ENCODE results near the gene PTPRJ.
A peak's percentile ranks its signal among the peaks of the same experiment; 100 is the strongest.
"Not testable (repeated sequence)": the region's sequence is repeated elsewhere in the genome, so short reads cannot be mapped to it uniquely, and the experiment has no call there.

PTPRJ gene

DNA sequence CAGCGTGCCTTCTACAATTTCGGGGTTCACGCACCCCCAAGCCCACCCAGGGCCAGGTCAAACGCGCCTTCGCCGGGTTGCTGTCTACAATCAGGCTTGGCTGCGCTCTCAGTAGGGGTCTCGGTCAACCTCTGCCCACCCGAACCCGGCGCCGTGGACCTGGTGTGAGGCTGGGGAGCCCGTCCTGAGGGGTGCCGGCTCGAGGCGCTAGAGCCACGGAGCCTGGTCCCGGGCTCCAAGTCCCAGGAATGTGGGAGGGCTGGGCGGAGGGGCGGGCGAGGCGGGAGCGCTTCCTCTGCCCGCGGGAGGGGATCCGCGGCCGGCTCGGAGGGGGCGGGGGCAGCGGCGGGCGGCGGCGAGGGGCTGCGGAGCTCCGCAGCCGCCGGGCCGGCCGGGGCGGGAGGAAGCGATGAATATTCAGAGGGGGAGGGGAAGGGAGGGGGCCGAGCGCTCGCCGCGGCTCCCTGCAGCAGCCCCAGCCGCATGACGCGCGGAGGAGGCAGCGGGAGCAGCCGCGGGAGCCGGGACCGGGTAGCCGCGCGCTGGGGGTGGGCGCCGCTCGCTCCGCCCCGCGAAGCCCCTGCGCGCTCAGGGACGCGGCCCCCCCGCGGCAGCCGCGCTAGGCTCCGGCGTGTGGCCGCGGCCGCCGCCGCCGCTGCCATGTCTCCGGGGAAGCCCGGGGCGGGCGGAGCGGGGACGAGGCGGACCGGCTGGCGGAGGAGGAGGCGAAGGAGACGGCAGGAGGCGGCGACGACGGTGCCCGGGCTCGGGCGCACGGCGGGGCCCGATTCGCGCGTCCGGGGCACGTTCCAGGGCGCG lies at the start of gene PTPRJ:
Gene PTPRJ, plus strand, starts transcription at position 472 of the 819 bp plus-strand sequence. CDS start 354 bp downstream, outside the sequence.
- no peak for DNase-seq (ENCODE audit: low read depth in 2 of 2)

DNA sequence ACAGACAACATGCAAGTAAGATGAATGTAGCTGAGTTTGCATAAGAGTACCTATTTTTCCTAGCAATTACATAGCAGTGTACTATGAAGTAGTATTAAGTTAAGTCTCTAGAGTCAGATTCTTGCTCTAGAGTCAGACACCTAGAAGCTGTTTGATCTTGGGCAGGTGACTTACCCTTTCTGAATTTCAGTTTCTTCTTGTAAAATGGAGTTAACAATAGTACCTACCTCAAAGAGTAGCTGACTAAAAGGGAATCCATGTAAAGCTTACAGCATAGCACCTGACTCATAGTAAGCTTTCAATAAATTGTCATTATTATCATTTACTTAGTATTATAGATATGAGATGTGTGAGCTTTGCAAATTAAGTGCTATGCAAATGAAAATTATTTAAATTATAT lies 47.8 kb upstream of the PTPRJ start:
- DNase-seq (ENCODE audit: low read depth in 2 of 2), result no peak

DNA sequence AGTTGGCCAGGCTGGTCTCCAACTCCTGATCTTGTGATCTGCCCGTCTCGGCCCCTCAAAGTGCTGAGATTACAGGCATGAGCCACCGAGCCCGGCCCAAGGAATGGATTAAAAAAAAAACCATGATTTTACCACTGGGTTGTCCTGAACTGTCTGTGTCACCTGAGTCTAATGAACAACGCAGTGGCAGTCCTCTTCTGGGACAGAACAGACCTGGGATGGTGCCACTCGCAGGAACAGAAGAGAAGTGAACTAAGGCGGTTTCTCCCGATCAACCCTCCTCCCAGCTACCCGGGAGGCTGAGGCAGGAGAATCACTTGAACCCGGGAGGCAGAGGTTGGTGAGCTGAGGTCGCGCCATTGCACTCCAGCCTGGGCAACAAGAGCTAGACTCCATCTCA lies 46.6 kb upstream of the PTPRJ start:
- not testable (repeated sequence) for DNase-seq (ENCODE audit: low read depth in 2 of 2)

DNA sequence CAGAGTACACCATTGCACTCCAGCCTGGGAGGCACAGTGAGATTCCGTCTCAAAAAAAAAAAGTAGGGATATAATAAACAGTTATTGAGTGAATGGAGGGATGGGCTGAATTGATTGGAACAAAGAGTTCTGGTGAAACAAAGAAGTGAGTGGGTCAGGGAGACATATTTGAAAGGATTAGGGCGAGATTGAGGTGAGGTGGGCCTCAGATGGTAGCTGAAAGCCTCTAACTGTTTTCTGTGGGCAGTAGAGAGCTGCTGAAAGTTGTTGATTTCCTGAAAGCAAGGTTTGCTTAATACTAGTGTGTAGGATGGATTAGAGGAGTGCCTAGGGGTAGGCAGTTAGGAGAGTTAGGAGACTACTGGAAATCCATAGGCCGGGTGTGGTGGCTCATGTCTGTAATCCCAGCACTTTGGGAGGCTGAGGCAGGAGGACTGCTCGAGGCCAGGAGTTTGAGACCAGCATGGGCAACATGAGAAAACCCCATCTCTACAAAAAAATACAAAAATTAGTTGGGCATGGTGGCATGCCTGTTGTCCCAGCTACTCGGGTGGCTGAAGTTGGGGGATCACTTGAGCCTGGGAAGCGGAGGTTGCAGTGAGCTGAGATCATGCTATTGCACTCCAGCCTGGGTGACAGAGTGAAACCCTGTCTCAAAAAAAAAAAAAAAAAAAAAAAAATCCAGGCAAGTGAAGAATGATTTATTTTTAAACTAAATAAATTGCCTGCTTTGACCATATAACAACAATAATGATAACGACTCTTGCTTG lies 41.4 kb upstream of the PTPRJ start:
- DNase-seq (ENCODE audit: low read depth in 2 of 2), result no peak

DNA sequence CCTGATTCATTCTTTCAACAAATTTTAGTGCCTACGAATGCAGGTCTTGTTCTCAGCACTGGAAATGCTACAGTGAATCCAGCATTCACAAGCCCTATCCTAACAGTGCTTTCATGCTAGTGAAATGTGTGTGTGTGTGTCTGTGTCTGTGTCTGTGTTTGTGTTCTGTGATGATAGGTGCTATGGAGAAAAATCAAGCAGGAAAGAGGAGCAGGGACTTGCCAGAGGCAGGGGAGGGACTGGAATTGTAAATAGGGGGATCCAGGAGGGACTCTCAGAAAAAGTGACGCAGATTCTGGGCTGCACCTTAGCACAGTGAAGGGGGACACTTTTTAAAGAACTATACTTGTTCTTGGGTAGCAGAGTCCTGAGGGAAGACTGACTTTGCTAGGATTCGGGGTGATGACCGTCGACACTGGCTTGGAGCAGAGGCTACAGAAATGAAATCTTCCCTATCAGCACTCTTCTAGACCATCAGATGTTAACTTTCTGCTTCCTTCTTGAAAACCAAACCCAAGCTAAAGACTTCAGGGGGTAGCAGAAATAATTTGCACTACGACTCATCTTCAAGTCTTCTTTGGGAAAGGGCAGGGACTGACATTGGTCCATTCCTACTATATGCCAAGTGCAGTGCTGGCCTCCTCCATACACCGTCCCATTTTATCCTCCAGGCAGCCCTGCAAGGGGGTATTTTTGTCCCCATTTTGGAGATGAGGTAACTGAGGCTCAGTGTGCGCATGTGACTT lies 39.3 kb upstream of the PTPRJ start:
- DNase-seq (ENCODE audit: low read depth in 2 of 2), result no peak

DNA sequence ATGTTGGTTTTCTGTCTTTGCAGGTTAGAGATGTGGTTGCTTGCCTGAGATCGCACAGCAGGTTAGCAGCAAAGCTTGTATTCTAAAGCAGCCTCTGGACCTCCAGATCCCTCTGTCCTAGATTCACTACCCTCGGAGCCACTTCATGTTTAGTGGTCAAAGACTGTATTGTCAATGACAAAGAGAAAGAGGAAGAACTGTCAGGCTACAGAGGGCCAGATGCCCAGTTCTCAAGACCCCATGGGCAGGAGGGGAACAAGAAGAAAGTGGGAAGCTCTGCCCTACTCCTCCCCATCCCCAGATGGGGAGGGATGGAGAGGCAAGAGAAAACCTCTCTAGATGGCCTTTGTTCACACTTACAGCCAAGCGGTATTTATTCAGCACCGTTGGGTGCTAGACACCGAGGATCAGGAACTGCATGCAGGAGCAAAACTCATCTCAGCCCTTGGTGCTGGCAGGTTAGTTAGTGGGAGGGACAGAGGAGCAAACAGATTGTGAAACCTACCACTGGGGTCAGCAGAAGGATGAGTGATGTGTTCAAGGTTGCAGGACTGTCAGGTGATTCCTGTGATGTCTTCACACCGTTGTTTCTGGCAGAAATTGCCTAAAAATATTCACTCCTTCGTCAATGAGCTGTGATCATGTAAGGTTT lies 38.3 kb upstream of the PTPRJ start:
- DNase-seq (ENCODE audit: low read depth in 2 of 2), result no peak

DNA sequence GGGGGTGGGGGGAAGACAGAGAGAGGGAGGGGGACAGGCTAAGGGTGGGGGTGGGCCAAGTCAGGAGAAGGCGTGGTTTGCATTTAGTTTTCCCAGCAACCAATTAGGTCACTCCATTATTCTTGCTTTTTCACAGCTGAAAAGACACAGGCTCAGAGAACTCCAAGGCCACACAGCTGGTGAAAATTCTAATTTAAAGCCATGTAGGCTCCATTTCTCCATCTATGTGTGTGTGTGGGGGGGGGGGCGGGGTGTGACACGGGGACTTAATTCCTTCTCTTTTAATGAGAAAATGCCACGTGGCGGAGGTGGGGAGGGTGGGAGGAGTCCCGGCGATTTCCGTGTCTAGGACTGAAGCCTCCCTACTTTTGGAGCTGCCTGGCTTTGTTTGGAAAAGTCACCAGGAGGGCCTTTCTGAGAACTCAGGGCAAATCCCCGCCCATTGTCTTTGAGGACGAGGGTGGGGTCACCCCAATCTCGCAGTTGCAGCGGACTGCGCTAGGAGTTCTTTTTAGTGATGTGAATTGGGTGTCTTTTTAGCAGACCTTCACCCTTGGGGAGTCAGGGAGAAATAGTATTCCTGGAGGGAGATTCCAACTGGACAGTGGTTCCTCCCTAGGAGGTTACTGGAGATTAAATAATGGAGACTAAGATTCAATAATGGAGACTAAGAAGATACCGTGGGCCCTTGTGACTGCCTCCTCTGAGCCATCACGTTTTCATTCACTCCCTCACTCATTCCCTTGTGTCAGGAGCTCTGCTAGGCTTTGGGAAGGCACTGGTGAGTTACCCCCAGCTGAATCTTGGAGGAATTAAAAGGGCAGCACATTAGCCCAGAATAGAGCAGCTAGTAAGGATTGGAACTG lies 36.4 kb upstream of the PTPRJ start:
- no peak for DNase-seq (ENCODE audit: low read depth in 2 of 2)

DNA sequence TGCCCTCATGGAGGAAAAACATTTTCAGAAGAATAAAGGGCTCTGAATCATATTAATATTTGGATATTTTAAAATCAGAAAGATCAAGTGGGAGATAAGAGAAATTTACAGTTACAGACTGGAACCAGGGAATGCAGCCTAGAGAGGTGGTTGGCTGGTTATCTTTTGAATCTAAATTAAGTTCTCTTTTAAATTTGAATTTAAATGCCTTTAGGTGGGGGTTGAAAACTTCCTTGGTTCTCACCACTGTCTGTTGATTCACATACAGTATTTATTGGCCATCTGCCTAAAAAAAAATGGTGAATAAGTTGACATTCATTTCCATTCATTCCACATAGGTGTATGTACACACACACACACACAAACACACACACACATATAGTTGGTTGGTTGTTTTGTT lies 35.7 kb upstream of the PTPRJ start:
- no peak for DNase-seq (ENCODE audit: low read depth in 2 of 2)

DNA sequence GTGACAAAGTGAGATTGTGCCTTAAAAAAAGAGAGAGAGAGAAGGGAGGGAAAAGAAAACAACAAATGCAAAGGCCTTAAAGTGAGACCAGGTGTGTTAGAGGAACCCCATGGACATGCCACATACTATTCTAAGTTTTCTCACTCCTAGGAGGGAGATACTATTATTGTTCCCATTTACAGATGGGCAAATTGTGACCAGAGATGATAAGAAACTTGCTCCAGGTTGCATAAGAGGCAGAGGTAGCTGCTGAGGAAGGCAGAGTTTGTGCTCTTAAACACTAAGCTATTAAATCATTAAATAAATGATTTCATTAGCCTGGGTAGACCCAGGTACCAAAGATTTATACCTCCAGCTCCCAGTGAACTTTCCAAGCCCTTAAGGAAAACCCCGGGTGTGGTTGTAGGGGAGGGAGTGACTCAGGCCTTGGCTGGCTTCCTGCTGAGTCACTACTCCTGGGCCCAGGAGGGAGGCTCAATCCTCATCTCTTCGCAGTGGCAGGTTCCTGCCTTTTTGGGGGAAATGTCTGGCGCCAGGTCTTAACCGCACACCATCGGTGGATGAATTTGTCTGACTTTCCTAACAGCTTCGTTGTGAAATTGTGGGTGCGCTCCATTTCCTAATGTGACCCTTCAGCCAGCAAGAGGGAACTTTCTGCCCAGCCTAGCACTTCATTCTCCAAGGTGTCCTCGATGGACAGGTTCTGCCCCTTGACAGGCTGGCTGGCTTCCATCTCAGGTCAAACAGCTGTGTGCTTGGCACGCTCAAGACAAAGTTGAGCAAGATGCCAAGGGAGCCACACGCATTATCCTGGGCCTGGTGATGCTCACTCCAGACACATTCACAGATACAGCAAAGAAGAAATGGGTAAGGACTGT lies 33.4 kb upstream of the PTPRJ start:
- peak; percentile 81 to 84 for DNase-seq (ENCODE audit: low read depth in 2 of 2)

DNA sequence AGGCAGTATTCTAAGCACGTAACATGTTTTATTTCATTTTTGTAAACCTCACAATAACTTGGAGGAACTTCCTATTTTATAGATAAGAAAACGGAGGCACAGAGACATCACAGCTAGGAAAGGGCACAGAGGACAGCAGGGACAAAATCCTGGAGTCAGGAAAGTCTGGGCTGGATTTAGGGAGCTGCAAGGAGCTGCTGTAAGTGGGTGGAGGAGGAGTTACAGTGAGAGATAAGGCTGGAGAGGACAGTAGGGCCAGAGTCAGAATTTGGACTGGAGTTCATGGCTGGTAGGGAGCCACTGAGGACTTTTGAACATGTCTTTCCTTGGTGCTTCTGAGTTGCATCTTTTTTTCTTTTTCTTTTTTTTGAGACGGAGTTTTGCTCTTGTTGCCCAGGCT lies 32.2 kb upstream of the PTPRJ start:
- DNase-seq (ENCODE audit: low read depth in 2 of 2), result no peak

DNA sequence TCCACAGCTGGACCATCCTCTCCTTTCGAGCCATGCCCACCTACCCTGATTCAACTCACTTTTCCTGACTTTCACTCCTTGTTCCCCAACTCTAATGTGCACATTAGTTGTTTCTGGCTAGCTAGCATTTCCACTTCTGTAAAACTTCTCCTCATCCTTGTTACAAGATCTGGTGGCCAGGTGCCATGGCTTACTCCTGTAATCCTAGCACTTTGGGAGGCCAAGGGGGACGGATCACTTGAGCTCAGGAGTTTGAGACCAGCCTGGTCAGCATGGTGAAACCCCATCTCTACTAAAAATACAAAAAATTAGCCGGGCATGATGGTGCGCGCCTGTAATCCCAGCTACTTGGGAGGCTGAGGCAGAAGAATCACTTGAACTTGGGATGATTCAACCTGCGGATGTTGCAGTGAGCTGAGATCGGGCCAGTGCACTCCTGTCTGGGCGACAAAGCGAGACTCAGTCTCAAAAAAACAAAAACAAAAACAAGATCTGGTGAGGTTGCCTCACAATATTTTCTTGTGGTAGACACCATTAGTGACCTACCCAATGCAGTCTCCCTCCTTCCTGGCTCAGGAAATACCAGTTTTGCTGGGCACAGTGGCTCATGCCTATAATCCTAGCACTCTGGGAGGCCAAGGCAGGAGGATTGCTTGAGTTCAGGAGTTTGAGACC lies 31.2 kb upstream of the PTPRJ start:
- DNase-seq (ENCODE audit: low read depth in 2 of 2), result not testable (repeated sequence)

DNA sequence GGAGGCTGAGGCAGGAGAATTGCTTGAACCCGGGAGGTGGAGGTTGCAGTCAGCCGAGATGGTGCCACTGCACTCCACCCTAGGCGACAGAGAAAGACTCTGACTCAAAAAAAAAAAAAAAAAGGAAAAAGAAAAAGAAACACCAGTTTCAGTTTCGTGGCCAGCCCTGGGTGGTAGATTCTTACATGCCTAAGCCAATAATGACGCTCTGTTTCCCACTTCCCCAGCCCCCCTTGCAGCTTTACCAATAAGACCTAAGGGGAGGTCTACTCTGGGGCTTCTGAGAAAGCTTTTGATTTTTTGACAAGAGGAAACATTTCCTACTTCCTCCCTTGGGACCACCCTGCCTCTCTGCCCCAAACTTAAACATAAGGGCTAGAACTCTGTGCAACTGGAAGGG lies 30.0 kb upstream of the PTPRJ start:
- no peak for DNase-seq (ENCODE audit: low read depth in 2 of 2)

DNA sequence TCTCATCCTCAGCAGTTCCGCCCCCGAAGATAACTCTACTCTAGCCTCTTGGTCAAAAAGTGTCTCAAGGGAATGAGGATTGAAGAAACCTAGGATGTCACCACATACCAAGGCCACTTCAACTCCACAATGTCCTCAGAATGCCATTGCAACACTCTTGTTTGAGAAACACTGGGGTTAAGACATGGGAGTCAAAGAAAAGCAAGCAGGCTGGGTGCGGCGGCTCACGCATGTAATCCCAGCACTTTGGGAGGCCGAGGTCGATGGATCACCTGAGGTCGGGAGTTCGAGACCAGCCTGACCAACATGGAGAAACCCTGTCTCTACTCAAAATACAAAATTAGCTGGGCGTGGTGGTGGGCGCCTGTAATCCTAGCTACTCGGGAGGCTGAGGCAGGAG lies 28.9 kb upstream of the PTPRJ start:
- not testable (repeated sequence) for DNase-seq (ENCODE audit: low read depth in 2 of 2)

DNA sequence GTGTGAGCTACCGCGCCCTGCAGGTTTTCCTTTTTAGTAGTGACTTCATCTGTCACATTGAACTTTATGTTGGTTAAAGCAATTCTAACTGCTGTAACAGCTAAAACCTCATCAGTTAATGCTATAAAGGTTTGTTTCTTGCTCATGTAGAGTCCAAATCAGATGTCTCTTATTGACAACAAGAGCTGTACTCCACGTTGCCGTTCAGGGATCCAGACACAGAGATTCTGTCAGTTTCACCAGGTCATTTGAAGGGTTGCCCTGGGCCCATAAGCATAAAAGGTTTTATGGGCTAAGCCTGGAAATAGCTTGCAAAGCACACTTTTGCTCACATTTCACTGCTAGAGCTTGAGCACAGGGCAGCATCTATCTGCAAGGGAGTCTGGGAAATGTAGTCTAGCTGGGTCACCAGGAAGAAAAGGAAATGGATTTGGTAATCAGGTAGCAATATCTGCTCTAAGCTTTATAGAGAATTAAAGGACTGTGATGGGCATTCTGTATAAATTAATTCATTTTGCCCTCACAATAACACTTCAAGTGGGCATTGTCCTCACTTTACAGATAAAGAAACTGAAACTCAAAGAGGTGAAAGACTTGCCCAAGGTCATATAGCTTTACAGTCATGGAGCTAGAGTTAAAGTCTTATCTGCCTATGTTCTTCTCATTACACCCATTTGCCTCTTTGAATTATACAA lies 25.2 kb upstream of the PTPRJ start:
- DNase-seq (ENCODE audit: low read depth in 2 of 2), result no peak

DNA sequence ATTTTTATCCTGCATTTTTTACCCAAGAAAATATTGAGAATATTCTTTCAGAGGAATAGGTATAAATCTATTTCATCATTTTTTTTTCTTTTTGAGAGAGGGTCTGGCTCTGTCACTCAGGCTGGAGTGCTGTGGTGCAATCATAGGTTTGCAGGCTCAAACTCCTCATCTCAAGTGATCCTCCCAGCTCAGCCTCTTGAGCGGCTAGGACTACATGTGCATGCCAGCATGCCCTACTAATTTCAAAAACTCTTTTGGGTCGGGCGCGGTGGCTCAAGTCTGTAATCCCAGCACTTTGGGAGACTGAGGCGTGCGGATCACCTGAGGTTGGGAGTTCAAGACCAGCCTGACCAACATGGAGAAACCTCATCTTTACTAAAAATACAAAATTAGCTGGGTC lies 20.3 kb upstream of the PTPRJ start:
- DNase-seq (ENCODE audit: low read depth in 2 of 2), result no peak

DNA sequence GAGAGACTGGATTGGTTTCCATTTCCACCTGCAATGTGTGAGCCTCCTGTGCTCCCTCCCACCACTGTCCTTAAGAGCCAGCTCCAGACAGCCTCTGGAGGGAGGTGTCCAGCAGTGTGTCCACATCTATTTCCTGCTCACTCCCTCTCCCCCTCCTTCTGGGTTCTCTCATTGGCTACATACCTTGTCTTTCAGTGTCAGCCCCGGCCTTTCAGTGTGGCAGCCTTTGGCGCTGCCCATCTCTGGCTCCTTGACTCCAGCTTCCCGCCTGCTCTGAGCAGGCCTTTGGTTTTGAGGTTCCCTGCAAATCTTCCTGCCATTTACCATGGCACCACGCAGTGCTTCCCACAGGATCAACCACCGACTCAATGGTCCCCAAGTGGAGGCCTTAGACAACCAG lies 19.0 kb upstream of the PTPRJ start:
- DNase-seq (ENCODE audit: low read depth in 2 of 2), result no peak

DNA sequence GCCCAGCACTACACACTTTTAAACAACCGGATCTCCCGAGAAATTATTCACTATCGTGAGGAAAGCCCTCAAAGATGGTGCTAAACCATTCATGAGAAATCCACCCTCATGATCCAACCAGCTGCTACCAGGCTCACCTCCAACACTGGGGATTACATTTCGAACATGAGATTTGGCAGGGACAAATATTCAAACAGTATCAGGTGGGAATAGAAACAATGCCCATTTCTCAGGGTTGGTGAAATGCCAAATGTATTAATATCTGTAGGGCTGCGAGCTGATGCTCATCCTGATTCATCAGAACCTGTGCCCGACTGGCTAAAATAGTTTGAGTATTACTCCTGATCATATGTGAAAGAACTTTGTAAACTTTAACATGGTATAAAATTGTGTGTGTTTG lies 15.8 kb upstream of the PTPRJ start:
- no peak for DNase-seq (ENCODE audit: low read depth in 2 of 2)

All from fibroblast of skin of left quadriceps (primary cell).